HG02885 (cell line): Measurements from ENCODE around the gene P2RY12.

Experiments used
- ATAC-seq: cut with Tn5 transposase; IDR thresholded peaks from one replicate; pipeline ENCODE4 v1.9.1; 2021; ENCODE audit warnings: mild to moderate bottlenecking; ENCODE audit not compliant: unreplicated experiment, poor library complexity

The P2RY12 gene

DNA sequence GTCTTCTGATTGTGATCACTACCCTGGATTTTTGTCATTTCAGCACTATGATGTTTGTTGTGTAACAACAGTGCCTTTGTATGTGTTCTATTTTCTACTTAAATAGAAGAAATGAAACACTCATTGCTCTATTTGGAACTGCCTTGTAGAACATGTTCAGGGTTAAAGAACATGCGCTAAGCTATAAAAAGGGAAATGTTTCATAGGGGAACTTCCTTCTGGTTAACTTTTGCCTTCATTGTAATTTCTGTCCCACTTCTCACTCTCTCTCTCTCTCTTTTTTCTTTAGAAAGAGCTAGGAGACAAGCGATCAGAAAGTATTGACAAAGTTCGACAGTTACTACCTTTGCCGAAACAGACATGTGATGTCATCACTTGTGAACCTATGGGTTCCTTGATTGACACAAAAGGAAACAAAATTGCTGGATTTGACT is at the start of gene P2RY12:
Gene P2RY12, minus strand, starts transcription at position 13 of the 434 bp plus-strand sequence. CDS start 45,908 bp downstream, outside the sequence.
- ATAC-seq = peak; percentile 60

- ATAC-seq = no peak
Observed at GRCh38 chr3:151432616-151433372, 48.2 kb upstream of the P2RY12 start.

DNA sequence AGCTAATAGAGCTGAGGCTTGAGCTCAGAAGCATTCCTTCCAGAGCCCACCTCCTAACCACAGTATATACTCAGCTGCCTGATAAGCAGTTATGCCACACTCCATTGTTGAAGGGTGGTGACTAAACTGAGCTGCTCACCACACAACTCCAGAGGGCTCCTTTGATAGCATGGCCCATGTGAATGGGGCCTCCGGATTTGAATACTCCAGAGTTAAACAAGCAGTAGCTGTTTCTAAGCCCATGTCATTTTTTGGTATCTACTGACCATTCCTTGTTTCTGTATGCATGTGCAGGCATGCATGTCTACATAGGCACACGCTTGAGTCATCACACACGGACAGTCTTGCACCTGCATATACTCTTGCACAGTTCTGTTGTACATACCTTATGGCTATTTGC is 47.4 kb upstream of the P2RY12 start:
- no peak for ATAC-seq

GRCh38 chr3:151430821-151431484 is 46.4 kb upstream of the P2RY12 start:
- ATAC-seq = no peak

GRCh38 chr3:151428386-151428785 is 43.8 kb upstream of the P2RY12 start:
- ATAC-seq = no peak

GRCh38 chr3:151426341-151426657 is 41.7 kb upstream of the P2RY12 start:
- peak; percentile 83 for ATAC-seq

GRCh38 chr3:151425627-151426340 is 41.2 kb upstream of the P2RY12 start:
- ATAC-seq = peak; percentile 27

DNA sequence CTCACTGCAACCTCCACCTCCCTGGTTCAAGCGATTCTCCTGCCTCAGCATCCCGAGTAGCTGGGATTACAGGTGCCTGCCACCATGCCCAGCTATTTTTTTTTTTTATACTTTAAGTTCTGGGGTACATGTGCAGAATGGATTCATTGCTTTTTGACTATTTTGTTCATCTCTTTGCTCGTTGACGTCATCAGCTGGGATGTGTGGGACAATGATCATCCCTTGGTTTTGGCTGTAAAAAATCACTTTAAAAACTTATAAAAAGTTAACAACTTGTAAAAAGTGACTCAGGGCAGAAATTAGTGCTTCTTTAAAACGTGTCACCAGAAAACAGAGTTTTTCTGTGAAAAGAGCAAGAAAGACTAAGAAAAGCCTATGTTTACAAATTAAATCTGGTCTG is 38.5 kb upstream of the P2RY12 start:
- no peak for ATAC-seq

DNA sequence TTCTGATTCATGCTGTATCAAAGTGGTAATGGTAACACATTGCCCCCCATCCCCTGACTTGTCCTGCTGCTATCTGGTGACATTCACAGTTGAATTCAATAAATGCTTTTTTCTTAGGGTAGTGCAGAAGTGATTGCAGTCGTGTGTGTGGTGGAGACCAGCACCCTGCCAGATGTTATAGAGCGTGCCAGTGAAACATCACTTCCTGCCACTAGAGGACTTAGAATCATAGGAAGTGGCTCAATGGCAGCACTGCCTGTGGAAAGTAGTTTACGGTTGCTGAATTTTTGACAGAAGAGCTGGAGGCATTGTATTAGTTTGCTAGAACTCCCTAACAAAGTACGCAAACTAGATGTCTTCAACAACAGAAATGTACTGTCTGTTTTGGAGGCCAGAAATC is 37.4 kb upstream of the P2RY12 start:
- ATAC-seq = peak; percentile 61

GRCh38 chr3:151419806-151420205 is 35.3 kb upstream of the P2RY12 start:
- ATAC-seq = no peak

DNA sequence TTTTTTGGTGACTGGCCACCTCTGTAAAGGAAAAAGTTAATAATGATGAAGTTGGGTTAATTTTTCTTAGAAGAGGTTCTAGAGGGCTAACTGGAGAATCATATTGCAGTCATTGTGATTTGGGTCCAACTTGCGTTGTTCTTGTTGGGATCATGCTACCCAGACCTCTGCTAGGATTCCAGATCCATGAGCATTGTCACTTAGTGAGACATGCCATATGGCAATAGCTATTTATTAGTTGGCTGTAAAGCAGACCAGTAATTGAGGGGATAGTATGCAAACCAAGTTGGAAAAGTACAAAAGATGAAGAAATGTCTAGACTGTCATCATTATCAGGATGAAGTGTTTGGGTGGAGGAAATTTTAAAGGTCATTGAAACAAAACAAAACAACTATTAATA is 30.7 kb upstream of the P2RY12 start:
- ATAC-seq = no peak

GRCh38 chr3:151412989-151413388 is 28.4 kb upstream of the P2RY12 start:
- ATAC-seq = no peak

- no peak for ATAC-seq
Observed at GRCh38 chr3:151410891-151411559, 26.5 kb upstream of the P2RY12 start.

DNA sequence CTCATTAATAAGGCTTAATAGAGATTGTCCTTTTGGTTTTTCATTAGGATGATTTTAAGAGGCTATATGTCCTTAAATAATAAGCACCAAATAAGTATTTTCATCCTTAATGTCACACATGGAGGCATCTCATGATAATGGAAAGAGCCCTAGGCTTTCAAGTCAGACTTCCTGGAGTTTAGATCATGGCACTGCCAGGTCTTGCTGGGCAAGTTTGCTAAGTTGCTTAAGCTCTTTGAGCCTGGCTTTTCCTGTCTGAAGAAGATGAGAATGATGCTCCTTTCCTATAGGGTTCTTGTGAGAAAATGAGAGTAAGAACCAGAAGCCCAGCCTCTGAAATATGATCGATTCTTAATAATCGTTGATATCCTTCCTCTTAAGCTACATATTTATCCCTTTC is 23.4 kb upstream of the P2RY12 start:
- ATAC-seq = no peak

DNA sequence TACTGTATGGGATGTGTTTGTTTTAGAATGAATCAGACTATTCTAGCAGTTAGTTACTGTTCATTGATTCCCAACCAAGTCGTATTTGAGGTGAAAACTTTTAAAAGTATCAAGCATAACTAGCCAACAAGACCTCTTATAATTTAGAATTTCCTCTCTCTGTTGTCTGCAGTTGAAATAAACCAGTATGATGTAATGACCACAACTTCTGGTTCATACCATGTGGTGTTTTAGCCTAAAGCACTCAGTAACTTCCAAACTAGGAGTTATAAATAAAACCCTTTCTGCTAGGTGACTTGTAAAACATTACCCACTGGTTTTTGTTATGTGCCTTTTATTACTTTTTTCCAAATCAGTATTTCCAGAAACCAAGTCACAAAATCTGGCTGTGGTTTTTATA is 19.8 kb upstream of the P2RY12 start:
- peak; percentile 96 for ATAC-seq

DNA sequence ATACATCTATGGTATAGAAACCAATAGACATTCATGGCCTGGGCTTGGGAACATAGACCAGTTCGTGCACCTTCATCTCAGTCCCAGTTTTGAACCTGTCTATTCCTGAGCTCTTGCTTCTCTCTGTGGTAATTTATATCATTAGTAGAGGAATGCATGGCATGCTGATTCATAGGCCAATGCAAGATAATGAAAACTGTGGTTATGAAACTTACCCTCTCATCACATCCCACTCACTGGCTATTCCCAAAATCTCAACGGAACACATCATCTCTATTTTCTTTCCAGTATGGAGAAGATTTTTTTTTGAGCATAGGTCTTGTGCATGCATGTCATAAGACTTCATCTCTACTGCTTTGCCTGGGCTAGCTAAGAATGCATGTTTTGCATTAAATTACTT is 18.7 kb upstream of the P2RY12 start:
- ATAC-seq = no peak

- no peak for ATAC-seq
Observed at GRCh38 chr3:151402349-151402748, 17.8 kb upstream of the P2RY12 start.

GRCh38 chr3:151400341-151400740 is 15.8 kb upstream of the P2RY12 start:
- no peak for ATAC-seq

GRCh38 chr3:151398895-151399294 is 14.3 kb upstream of the P2RY12 start:
- ATAC-seq = peak; percentile 43

- ATAC-seq = no peak
Observed at GRCh38 chr3:151395806-151396205, 11.3 kb upstream of the P2RY12 start.

GRCh38 chr3:151394611-151395010 is 10.1 kb upstream of the P2RY12 start:
- ATAC-seq = no peak
